AG04449 (cell line): ENCODE results near the gene TSPAN18.

ENCODE experiments used
- CTCF ChIA-PET: fragments of 350-600 bp; formaldehyde crosslinking; extraction: SDS; loops from one replicate; lab custom pipeline; 2021; ENCODE audit warnings: antibody characterized with exemption; lab: Yijun Ruan, JAX
- POLR2A ChIA-PET: fragments of 400-600, 350-600 bp; formaldehyde crosslinking; extraction: SDS; loops from one replicate; lab custom pipeline; 2020; ENCODE audit warnings: antibody characterized with exemption, inconsistent platforms; lab: Yijun Ruan, JAX
- DNase-seq: peaks from one replicate; pipeline ENCODE4 v3.0.0-alpha.2; 2010; ENCODE audit warnings: low read depth, low spot score
- H3K4me3 ChIP-seq: 2 replicates; pipeline ENCODE4 v1.5.1; 2011; ENCODE audit warnings: low read depth, mild to moderate bottlenecking, control low read depth, low read length
- TF ChIP-seq, protein P1 (sequence below): IDR thresholded peaks from one replicate; pipeline ENCODE4 v1.5.1; 2011; ENCODE audit warnings: mild to moderate bottlenecking, moderate library complexity, low read length, control low read depth, inconsistent platforms; ENCODE audit not compliant: insufficient read depth; ENCODE audit errors: missing control alignments

TSPAN18 gene

GRCh38 chr11:44835296-44835695 lies 108.5 kb downstream of the TSPAN18 start:
- POLR2A ChIA-PET, result no interaction called here
- no peak for DNase-seq
- CTCF ChIA-PET, result interaction anchor here (0.8 to 1.9 kb wide), 3 partner anchors 9 to 278 kb away, joined by 3 to 10 read pairs (median 3); no protein-coding TSS in a partner anchor
- H3K4me3 ChIP-seq, result no peak overlapping the region
- TF ChIP-seq, protein P1, sequence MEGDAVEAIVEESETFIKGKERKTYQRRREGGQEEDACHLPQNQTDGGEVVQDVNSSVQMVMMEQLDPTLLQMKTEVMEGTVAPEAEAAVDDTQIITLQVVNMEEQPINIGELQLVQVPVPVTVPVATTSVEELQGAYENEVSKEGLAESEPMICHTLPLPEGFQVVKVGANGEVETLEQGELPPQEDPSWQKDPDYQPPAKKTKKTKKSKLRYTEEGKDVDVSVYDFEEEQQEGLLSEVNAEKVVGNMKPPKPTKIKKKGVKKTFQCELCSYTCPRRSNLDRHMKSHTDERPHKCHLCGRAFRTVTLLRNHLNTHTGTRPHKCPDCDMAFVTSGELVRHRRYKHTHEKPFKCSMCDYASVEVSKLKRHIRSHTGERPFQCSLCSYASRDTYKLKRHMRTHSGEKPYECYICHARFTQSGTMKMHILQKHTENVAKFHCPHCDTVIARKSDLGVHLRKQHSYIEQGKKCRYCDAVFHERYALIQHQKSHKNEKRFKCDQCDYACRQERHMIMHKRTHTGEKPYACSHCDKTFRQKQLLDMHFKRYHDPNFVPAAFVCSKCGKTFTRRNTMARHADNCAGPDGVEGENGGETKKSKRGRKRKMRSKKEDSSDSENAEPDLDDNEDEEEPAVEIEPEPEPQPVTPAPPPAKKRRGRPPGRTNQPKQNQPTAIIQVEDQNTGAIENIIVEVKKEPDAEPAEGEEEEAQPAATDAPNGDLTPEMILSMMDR, result no peak

DNA sequence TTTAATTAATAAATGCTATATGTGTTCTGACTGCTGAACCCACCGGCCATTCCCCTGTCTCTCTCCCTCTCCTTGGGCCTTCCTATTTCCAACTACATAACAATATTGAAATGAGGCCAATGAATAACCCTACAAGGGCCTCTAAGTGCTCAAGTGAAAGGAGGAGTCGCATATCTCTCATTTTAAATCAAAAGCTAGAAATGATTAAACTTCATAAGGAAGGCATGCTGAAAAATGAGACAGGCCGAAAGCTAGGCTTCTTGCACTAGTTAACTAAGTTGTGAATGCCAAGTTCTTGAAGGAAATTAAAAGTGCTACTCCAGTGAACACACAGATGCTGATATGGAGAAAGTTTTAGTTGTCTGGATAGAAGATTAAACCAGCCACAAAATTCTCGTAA lies 109.2 kb downstream of the TSPAN18 start:
- no peak overlapping the region for H3K4me3 ChIP-seq
- ChIA-PET CTCF (interaction anchor here (0.8 to 1.9 kb wide), 3 partner anchors 10 to 61 kb away, joined by 3 to 10 read pairs (median 3); no protein-coding TSS in a partner anchor), POLR2A (no interaction called here)
- TF ChIP-seq, protein P1, result no peak
- no peak for DNase-seq

DNA sequence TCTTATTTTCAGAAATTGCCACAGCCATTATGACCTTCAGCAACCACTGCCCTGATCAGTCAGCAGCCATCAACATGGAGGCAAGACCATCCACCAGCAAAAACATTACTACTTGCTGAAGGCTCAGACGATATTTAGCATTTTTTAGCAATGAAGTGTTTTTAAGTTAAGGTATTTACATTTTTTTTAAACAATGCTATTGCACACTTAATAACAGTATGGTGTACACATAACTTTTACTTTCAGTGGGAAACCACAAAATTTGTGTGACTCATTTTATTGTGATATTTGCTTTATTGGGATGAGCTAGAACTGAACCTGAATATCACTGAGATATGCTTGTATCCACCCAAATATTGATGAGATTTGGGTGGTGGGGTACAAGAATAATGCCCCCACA lies 110.9 kb downstream of the TSPAN18 start:
- ChIA-PET CTCF (no interaction called here), POLR2A (no interaction called here)
- no peak overlapping the region for H3K4me3 ChIP-seq
- no peak for DNase-seq
- TF ChIP-seq, protein P1, result no peak

DNA sequence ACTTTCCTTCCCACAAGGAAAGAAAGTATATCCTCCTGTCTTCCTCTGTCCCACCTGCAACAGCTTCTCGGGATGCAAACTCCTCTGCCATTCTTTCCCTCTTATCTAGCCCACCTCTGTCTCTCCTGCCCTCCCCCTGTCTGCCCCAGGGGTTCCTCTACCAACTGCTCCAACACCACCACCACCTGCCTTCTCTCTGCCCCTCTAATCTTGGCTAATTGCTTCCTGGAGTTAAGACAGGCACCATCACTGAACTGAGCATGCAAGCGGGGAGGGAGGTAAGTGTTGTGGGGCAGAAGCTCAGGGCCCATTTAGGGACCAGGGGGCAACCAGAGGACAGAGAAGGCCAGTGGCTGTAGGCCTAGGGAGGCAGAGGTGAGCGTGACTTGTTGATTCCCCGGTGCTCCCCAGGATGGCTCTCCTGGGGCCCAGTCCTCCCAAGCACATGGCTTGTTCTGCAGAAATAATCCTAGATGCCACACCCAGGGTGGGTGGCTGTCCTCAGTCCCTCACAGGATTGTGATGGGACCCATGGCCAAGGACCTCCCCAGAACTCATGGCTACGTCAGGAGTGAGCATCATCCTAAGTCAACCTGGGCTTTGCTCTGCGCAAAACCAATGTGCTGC lies 112.8 kb downstream of the TSPAN18 start:
- ChIA-PET POLR2A (no interaction called here), CTCF (interaction anchor here (0.8 kb wide), 1 partner anchor 72 kb away, joined by 4 read pairs; no protein-coding TSS in a partner anchor)
- no peak for DNase-seq
- H3K4me3 ChIP-seq, result no peak overlapping the region
- TF ChIP-seq, protein P1, result no peak

DNA sequence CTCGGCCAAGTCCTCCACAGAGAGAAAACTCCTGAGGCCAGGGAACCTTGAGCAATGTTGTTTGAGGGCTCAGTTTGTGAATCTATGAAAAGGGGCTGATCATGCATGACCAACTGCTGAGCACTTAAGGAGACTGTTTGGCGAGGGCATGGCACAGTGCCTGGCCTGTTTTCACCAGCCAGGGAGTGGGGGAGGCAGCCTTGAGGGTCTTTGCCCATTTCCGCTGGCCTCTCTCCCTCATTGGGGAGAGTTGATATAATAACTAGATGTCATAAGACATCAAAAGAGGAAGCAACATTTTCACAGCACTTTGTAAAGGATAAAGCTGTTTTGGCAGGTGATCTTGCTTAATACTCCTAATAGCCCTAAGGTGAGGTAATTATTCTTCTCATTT lies 113.3 kb downstream of the TSPAN18 start:
- ChIA-PET POLR2A (interaction anchor here (1.5 kb wide), 1 partner anchor 22 kb away, joined by 6 read pairs; no protein-coding TSS in a partner anchor), CTCF (interaction anchor here (0.8 to 1.1 kb wide), 2 partner anchors 16 to 71 kb away, joined by 3 to 4 read pairs; no protein-coding TSS in a partner anchor)
- no peak overlapping the region for H3K4me3 ChIP-seq
- TF ChIP-seq, protein P1, result no peak
- no peak for DNase-seq

DNA sequence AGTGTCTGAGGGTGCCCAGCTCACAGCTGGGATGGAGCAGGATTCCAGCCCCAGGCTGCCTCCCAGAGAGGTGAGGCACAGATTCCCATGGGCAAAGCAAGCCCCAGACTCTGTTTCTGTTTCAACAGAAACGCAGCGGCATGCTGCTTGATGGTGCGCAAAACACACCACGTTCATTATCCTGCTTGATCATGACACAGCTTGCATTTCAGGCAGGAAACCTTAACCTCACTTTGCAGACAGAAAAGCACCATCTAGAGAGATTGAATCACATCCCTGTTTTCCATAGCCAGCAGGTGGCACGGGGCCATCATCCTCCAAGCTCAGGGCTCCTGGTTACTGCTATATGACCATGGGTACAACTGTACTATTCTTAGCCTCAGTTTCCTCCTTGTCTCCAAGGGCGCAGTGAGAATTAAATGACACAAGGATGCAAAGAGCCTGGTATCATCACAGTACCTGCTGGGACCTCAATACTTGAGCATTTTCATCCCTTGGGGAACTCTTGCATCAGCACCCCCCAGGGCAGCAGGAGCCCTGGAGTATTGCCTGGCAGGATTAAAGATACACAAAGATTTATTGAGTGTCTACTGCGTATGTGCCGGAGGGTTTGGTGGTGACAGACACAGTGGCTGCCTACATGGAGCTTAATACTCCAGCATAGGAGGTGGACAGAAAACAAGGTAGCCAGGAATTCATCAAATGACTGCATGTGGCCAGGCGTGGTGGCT lies 113.9 kb downstream of the TSPAN18 start:
- H3K4me3 ChIP-seq, result no peak overlapping the region
- ChIA-PET CTCF (interaction anchor here (0.8 to 1.4 kb wide), 4 partner anchors 12 to 285 kb away, joined by 3 to 4 read pairs (median 4); no protein-coding TSS in a partner anchor), POLR2A (interaction anchor here (0.8 to 1.5 kb wide), 2 partner anchors 22 to 33 kb away, joined by 3 to 6 read pairs; no protein-coding TSS in a partner anchor)
- no peak for DNase-seq
- TF ChIP-seq, protein P1, result no peak
